Neural progenitor cell (in vitro differentiated cells): ENCODE data around the gene GNPTAB. TPM values are rescaled to one million over a fixed set of nuclear protein-coding genes. Genes with fewer than 3 reads are reported as not detected.

Experiments
- DNase-seq: peaks from one replicate; pipeline ENCODE4 v3.0.0-alpha.2; 2016; ENCODE audit warnings: low spot score
- H2AFZ ChIP-seq: fragments of 200-600 bp; sonication (generic); replicated peaks from 2 replicates; pipeline ENCODE4 v1.6.1; 2016; ENCODE audit warnings: antibody characterized with exemption
- H3F3A ChIP-seq: fragments of 200-600 bp; sonication (generic); 2 replicates; pipeline ENCODE4 v1.6.1; 2016; ENCODE audit warnings: antibody characterized with exemption, low read depth
- H3K27ac ChIP-seq: fragments of 200-600 bp; sonication (generic); 2 replicates; pipeline ENCODE4 v1.5.1; 2016; ENCODE audit warnings: mild to moderate bottlenecking
- H3K27me3 ChIP-seq: fragments of 200-600 bp; sonication (generic); 2 replicates; pipeline ENCODE4 v1.6.1; 2016; ENCODE audit warnings: mild to moderate bottlenecking, moderate library complexity
- H3K36me3 ChIP-seq: fragments of 200-600 bp; sonication (generic); 2 replicates; pipeline ENCODE4 v1.5.1; 2016
- H3K4me1 ChIP-seq: fragments of 200-600 bp; sonication (generic); 2 replicates; pipeline ENCODE4 v1.6.1; 2016; ENCODE audit warnings: mixed run types
- H3K4me2 ChIP-seq: fragments of 200-600 bp; sonication (generic); 2 replicates; pipeline ENCODE4 v1.6.1; 2016
- H3K4me3 ChIP-seq: fragments of 200-600 bp; sonication (generic); 2 replicates; pipeline ENCODE4 v1.5.1; 2016
- H3K79me2 ChIP-seq: fragments of 200-600 bp; sonication (generic); 2 replicates; pipeline ENCODE4 v1.6.1; 2016; ENCODE audit warnings: low read depth
- H3K9ac ChIP-seq: fragments of 200-600 bp; sonication (generic); 2 replicates; pipeline ENCODE4 v1.6.1; 2016
- H3K9me3 ChIP-seq: fragments of 200-600 bp; sonication (generic); 2 replicates; pipeline ENCODE4 v1.5.1; 2016; ENCODE audit warnings: low read depth
- H4K20me1 ChIP-seq: fragments of 200-600 bp; sonication (generic); 2 replicates; pipeline ENCODE4 v1.6.1; 2016; ENCODE audit warnings: low read depth
- H3K27ac Mint-ChIP-seq: 3 replicates; pipeline ENCODE4 v1.8.0; 2021; ENCODE audit warnings: mixed read lengths
- H3K27me3 Mint-ChIP-seq: 2 replicates; pipeline ENCODE4 v1.8.0; 2022; ENCODE audit warnings: low read depth, mild to moderate bottlenecking, inconsistent platforms, moderate library complexity, mixed read lengths; ENCODE audit not compliant: insufficient read depth
- H3K36me3 Mint-ChIP-seq: 3 replicates; pipeline ENCODE4 v1.8.0; 2021; ENCODE audit warnings: mixed read lengths
- H3K4me1 Mint-ChIP-seq: 3 replicates; pipeline ENCODE4 v1.8.0; 2021; ENCODE audit warnings: mixed read lengths
- H3K4me3 Mint-ChIP-seq: 3 replicates; pipeline ENCODE4 v1.8.0; 2021; ENCODE audit warnings: mild to moderate bottlenecking, moderate library complexity, mixed read lengths
- H3K9me3 Mint-ChIP-seq: 3 replicates; pipeline ENCODE4 v1.8.0; 2020; ENCODE audit warnings: mixed read lengths
- EZH2 ChIP-seq: fragments of 200-600 bp; sonication (generic); IDR thresholded peaks from 2 replicates; pipeline ENCODE4 v1.6.1; 2017; ENCODE audit warnings: antibody characterized with exemption, mild to moderate bottlenecking, moderate library complexity
- EZH2phosphoT487 ChIP-seq: fragments of 200-600 bp; sonication (generic); IDR thresholded peaks from 2 replicates; pipeline ENCODE4 v1.6.1; 2017; ENCODE audit warnings: antibody characterized with exemption
- total RNA-seq: library from RNA; depleted of rRNA; stranded (reverse); fragments of >200 nt; gene quantifications from 2 replicates; pipeline ENCODE4 v1.2.3, GENCODE V29; 2015; ENCODE audit warnings: low replicate concordance
- TF ChIP-seq, protein P1 (sequence below): fragments of 200-600 bp; sonication (generic); IDR thresholded peaks from 2 replicates; pipeline ENCODE4 v1.5.1; 2017; ENCODE audit warnings: antibody characterized with exemption, mild to moderate bottlenecking

GNPTAB gene
- total RNA-seq, 1 donor from 2014 or later: 24.0 TPM

- H3K27ac Mint-ChIP-seq: no peak overlapping the region
- TF ChIP-seq EZH2phosphoT487: no peak
- no peak for TF ChIP-seq EZH2
- TF ChIP-seq, protein P1, sequence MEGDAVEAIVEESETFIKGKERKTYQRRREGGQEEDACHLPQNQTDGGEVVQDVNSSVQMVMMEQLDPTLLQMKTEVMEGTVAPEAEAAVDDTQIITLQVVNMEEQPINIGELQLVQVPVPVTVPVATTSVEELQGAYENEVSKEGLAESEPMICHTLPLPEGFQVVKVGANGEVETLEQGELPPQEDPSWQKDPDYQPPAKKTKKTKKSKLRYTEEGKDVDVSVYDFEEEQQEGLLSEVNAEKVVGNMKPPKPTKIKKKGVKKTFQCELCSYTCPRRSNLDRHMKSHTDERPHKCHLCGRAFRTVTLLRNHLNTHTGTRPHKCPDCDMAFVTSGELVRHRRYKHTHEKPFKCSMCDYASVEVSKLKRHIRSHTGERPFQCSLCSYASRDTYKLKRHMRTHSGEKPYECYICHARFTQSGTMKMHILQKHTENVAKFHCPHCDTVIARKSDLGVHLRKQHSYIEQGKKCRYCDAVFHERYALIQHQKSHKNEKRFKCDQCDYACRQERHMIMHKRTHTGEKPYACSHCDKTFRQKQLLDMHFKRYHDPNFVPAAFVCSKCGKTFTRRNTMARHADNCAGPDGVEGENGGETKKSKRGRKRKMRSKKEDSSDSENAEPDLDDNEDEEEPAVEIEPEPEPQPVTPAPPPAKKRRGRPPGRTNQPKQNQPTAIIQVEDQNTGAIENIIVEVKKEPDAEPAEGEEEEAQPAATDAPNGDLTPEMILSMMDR: no peak
- H2AFZ ChIP-seq: no peak overlapping the region
- no peaks in the 10 kb centered on the region for H3K27me3 Mint-ChIP-seq
- H3K79me2 ChIP-seq: no peaks in the 10 kb centered on the region
- no peaks in the 10 kb centered on the region for H3F3A ChIP-seq
- H3K4me3 ChIP-seq: no peak overlapping the region
- no peak overlapping the region for H3K4me2 ChIP-seq
- H3K9me3 ChIP-seq: no peaks in the 10 kb centered on the region
- no peaks in the 10 kb centered on the region for H3K27me3 ChIP-seq
- H3K9ac ChIP-seq: no peak overlapping the region
- H3K4me3 Mint-ChIP-seq: no peak overlapping the region
- H3K36me3 Mint-ChIP-seq: no peaks in the 10 kb centered on the region
- H3K27ac ChIP-seq: no peak overlapping the region
- no peaks in the 10 kb centered on the region for H4K20me1 ChIP-seq
- no peaks in the 10 kb centered on the region for H3K9me3 Mint-ChIP-seq
- H3K36me3 ChIP-seq: no peaks in the 10 kb centered on the region
- H3K4me1 ChIP-seq: no peaks in the 10 kb centered on the region
- DNase-seq: no peak
- H3K4me1 Mint-ChIP-seq: no peaks in the 10 kb centered on the region
Observed at GRCh38 chr12:101777485-101777884, 53.3 kb downstream of the GNPTAB start.

GRCh38 chr12:101775816-101776215, 54.9 kb downstream of the GNPTAB start:
- no peak overlapping the region for H3K9ac ChIP-seq
- no peak overlapping the region for H3K4me3 Mint-ChIP-seq
- no peak overlapping the region for H3K27ac Mint-ChIP-seq
- H3K79me2 ChIP-seq: no peaks in the 10 kb centered on the region
- H3K36me3 Mint-ChIP-seq: no peaks in the 10 kb centered on the region
- H3K4me2 ChIP-seq: no peak overlapping the region
- no peaks in the 10 kb centered on the region for H3K4me1 Mint-ChIP-seq
- no peak overlapping the region for H3K27ac ChIP-seq
- no peaks in the 10 kb centered on the region for H4K20me1 ChIP-seq
- no peaks in the 10 kb centered on the region for H3K36me3 ChIP-seq
- no peaks in the 10 kb centered on the region for H3K27me3 ChIP-seq
- no peaks in the 10 kb centered on the region for H3K4me1 ChIP-seq
- H3K9me3 ChIP-seq: no peaks in the 10 kb centered on the region
- H3K4me3 ChIP-seq: no peak overlapping the region
- TF ChIP-seq, protein P1: no peak
- no peak for TF ChIP-seq EZH2
- no peak for TF ChIP-seq EZH2phosphoT487
- no peaks in the 10 kb centered on the region for H3K27me3 Mint-ChIP-seq
- no peaks in the 10 kb centered on the region for H3F3A ChIP-seq
- DNase-seq: no peak
- no peaks in the 10 kb centered on the region for H3K9me3 Mint-ChIP-seq
- no peak overlapping the region for H2AFZ ChIP-seq

DNA sequence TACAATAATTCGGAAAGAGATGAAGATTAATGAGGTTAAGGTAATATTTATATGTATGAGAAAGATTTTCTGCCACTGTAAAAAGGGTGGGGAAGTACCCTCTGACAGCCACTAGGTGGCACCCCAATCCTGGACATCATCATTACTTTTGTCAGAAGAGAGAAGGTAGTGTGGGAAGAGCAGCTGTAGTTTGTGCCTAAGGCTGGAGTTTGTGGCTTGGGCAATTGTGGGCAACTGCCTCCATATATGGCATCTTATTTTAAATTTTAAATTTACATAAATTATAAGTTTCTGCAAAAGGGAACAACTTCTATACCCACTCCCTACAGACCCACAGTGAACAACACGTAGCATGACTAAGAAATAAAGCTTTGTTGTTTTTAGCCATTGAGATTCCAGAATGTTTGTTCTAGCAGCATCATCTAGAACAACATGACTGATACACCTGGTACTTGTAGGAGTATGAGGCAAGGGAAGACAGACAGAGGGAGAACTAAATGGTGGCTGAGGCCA, 57.1 kb downstream of the GNPTAB start:
- H3K27ac Mint-ChIP-seq: no peak overlapping the region
- no peaks in the 10 kb centered on the region for H3K36me3 Mint-ChIP-seq
- H3K36me3 ChIP-seq: no peaks in the 10 kb centered on the region
- no peak overlapping the region for H3K27ac ChIP-seq
- TF ChIP-seq EZH2 (no peak), EZH2phosphoT487 (no peak)
- TF ChIP-seq, protein P1: peak; percentile 90
- H3K9ac ChIP-seq: no peak overlapping the region
- no peaks in the 10 kb centered on the region for H3F3A ChIP-seq
- H3K4me3 ChIP-seq: no peak overlapping the region
- H2AFZ ChIP-seq: no peak overlapping the region
- H3K4me1 ChIP-seq: no peaks in the 10 kb centered on the region
- H3K4me2 ChIP-seq: no peak overlapping the region
- no peaks in the 10 kb centered on the region for H3K27me3 Mint-ChIP-seq
- peak; percentile 61 for DNase-seq
- no peaks in the 10 kb centered on the region for H3K9me3 ChIP-seq
- H3K4me3 Mint-ChIP-seq: no peak overlapping the region
- no peaks in the 10 kb centered on the region for H4K20me1 ChIP-seq
- H3K4me1 Mint-ChIP-seq: no peaks in the 10 kb centered on the region
- H3K27me3 ChIP-seq: no peaks in the 10 kb centered on the region
- H3K79me2 ChIP-seq: no peaks in the 10 kb centered on the region
- H3K9me3 Mint-ChIP-seq: no peaks in the 10 kb centered on the region
